NB4 (cell line): Measurements from ENCODE around the gene GRK6.

Experiments
- CTCF ChIP-seq: IDR thresholded peaks from one replicate; pipeline ENCODE4 v1.5.1; 2012; ENCODE audit warnings: low read depth, low read length
- POLR2A ChIP-seq: IDR thresholded peaks from 2 replicates; pipeline ENCODE4 v1.6.1; 2011; ENCODE audit warnings: mild to moderate bottlenecking; ENCODE audit not compliant: insufficient read length; ENCODE audit errors: extremely low read depth

- TF ChIP-seq CTCF = no peak
- no peak for TF ChIP-seq POLR2A
Measured at GRCh38 chr5:177421062-177421798, 5.2 kb upstream of the GRK6 start.
